ENCODE measurements around the gene ITM2C. TPM values are rescaled to one million over a fixed set of nuclear protein-coding genes. Genes with fewer than 3 reads are reported as not detected.

The ITM2C gene, protein sequence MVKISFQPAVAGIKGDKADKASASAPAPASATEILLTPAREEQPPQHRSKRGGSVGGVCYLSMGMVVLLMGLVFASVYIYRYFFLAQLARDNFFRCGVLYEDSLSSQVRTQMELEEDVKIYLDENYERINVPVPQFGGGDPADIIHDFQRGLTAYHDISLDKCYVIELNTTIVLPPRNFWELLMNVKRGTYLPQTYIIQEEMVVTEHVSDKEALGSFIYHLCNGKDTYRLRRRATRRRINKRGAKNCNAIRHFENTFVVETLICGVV
- total RNA-seq (2014; rRNA removed; shearing (Covaris generic)): 156 and 199 TPM in 2 replicates

- DNase-seq (ENCODE audit: low read depth): peak; percentile 76
These were observed at the start of gene ITM2C for GRCh38 chr2:230864605-230865306. ITM2C (plus strand) TSS chr2:230864942; CDS start chr2:230865026, 84 bp downstream.

DNA sequence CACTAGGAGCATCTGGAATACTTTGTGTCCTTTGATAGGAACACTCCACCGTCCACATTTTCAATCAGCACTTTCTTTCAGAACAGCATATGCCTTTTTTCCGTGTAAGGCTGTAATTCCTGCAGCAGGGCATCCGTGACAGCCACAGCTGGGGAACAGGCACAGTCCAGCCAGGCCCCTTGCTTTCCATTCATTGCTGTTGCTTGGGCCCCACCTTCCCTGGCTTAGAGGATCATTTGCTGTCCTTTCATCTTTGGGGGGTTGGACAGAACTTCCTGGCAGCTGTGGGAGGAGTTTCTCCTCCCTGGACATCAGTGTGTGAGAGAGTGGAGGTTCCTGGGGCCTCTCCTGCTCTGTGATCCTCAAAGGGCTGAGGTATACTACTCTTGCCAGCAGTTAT, 49.7 kb upstream of the ITM2C start:
- DNase-seq (ENCODE audit: low read depth): no peak

- DNase-seq (ENCODE audit: low read depth): no peak
These were observed 48.0 kb upstream of the ITM2C start for GRCh38 chr2:230816735-230817134.

DNA sequence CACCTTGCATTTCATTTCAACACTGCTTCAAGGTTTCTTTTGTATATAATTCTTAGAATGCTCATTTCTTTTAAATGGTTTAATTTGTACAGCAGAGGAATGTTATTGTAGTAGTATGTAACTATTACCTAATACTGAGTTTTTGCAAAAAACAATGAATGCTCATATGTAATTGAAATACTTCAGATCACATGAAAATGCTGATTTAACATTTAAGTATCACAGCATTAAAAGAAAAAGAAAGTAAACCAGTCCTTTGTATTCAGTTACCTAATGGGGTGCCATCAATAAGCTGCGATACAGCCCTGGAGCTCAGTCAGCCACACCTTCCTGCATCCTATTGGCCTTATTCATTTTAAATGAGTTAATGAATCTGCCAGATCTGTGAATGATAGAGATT, 45.3 kb upstream of the ITM2C start:
- DNase-seq (ENCODE audit: low read depth): no peak

- no peak for DNase-seq (ENCODE audit: low read depth)
These were observed 43.3 kb upstream of the ITM2C start for GRCh38 chr2:230821261-230821990.

GRCh38 chr2:230821991-230822520, 42.7 kb upstream of the ITM2C start:
- DNase-seq (ENCODE audit: low read depth): no peak

DNA sequence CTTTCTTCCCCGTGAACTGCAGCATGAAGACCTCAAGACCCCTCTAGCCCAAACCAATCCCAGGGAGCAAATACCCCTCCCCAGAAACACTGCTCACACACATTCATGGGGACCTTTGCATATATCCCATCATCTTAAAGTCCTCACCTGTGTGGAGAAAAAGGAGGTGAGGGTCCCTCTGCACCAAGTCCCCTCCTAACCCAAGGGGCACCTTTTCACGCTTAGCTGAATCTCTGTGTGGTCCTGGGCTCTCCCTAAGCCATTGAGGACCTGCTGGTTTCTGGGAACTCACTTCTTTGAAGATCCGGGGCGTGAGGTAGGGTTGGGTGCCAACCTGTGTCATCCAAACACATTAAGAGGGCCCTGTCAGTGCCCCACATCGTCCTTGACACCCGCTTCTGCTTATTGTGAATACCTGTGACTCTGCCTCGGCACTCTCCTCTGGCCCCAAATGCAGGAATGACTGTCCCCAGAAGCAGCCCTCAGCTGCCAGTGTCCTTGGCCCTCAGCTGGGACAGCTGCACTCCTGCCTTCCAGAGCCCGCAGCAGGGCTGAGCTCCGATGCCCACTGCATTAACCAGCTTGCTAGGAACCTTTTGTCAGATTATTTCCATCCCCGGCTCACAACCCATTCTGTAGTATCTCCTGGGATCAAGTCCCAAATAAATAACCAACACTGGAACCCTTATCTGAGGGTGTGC, 41.3 kb upstream of the ITM2C start:
- DNase-seq (ENCODE audit: low read depth): no peak

DNA sequence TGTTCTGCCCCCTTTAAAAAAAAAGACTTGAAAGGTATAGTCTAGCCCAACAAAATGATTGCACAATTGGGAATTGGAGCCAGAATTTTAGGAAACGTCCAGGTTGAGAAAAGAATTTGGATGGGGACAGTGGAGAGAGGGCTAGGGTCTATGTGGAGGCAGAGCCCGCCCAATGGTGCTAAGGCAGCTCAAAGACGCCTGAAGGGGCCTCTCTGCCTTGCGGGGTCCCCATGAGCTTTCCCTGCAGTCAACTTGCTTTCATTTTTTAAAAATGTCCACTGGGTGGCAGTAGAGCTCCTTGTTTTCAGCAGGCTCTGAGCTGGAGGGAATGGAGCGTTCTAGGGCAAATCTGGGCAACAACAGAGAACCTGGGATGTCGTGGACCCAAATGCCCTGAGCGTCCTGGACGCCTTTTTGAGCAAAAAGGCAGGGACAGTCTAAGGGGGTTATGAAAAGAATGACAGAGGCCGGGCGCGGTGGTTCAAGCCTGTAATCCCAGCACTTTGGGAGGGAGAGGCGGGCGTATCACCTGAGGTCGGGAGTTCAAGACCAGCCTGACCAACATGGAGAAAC, 40.2 kb upstream of the ITM2C start:
- DNase-seq (ENCODE audit: low read depth): peak; percentile 80

GRCh38 chr2:230825354-230825753, 39.4 kb upstream of the ITM2C start:
- no peak for DNase-seq (ENCODE audit: low read depth)

GRCh38 chr2:230827774-230828271, 36.9 kb upstream of the ITM2C start:
- no peak for DNase-seq (ENCODE audit: low read depth)

DNA sequence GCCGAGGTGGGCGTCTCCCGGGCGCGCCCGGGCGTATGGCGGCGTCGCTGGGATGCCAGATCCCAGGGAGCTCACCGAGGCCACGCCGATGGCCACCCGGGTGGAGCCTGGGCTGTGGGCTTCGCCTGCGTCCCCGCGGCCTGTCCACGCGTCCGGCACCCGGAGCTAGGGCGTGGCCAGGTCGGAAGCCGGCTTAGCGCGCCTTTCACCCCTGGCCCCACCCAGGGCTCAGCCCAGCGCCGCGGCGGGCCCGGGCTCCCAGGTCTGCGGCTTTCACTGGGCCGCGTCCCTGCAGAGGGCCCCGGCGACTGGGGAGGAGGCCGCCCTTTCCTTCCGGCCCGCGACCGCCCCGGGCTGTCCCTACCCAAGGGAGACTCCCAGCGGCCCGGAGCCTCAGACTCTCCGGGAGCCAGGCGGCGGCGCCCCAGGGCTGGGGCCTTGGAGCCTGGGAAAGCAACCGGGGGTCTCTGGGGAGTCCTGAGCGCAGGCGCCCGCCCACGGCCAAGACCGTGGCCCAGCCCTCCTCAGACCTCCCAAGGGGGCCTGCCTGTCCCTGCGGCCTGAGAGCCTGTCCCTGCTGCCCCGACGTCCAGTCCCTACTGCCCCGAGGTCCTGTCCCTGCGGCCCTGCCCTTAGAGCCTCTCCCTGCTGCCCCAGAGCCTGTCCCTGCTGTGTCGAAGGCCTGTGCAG, 36.3 kb upstream of the ITM2C start:
- no peak for DNase-seq (ENCODE audit: low read depth)

DNA sequence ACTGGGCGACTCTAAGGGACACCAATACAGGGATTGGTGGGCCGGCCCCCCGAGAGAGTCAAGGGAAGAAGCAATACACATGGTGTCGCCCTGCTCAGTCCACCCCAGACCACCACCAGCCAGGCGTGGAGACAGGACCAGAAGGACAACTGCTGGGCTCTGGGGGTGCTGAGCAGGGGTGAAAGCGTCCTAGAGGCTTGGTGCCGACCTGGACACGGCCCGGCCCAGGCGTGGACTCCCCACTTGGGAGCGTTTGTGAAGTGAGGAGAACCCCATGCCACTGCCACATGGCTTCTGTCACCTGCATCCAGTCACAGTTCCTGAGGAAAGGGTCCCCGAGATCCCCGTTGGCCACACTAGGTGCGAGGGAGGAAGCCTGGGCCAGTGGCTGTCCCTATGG, 35.4 kb upstream of the ITM2C start:
- no peak for DNase-seq (ENCODE audit: low read depth)

DNA sequence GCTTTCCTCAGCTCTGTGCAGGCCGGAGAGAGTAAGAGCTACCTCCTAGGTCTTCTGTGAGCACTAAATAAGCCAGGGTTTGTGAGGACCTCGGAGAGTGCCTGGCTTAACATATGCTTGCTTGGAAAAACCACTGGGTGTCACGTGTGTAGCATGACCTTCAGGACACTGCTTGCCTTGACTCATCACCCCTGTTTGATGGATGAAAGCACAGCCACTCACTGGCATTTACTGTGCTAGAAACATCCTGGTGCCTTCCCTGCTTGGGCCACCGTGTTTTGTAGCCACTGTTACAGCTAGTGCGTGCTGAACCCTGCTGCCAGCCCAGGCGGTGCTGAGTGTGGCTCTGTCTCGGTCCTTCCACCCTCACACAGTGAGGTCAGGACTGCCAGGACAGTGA, 34.8 kb upstream of the ITM2C start:
- DNase-seq (ENCODE audit: low read depth): no peak

GRCh38 chr2:230830428-230830827, 34.3 kb upstream of the ITM2C start:
- no peak for DNase-seq (ENCODE audit: low read depth)

DNA sequence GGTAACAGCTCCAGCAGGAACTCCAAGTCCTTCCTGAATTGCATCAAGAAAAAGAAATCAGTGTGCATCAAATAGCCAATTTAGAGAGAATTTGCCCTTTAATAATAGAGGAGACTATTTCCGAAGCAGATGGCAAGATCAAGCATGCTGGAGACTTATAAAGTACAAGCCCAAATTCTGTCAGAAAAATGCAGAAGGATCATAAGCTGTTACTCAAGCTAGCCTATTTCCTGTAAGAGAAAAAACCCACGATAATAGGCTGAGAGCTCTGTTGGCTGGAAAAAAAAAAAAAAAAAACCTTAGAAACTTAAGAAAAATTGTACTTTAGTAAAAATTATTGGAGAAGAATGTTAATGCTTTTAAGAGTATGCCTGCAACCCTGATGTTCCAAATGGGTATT, 24.4 kb upstream of the ITM2C start:
- no peak for DNase-seq (ENCODE audit: low read depth)

DNA sequence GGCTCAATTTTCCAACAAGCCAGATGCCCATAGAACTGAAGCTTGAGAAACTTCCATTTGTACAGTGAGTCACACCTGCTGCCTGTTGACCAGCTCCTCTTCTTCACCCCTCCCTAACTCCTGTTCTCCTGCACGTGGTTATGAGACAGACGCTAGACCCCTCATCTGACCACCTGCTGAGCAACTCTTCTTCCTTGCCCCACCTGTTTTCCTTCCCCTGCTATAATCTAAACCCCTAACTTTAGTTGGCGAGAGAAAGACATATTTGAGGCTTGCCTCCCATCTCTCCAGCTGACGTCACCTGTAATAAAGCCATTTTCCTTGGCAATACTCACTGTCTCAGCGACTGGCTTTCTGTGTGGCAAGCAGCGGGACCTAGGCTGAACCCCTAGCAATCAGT, 22.3 kb upstream of the ITM2C start:
- DNase-seq (ENCODE audit: low read depth): peak; percentile 14

DNA sequence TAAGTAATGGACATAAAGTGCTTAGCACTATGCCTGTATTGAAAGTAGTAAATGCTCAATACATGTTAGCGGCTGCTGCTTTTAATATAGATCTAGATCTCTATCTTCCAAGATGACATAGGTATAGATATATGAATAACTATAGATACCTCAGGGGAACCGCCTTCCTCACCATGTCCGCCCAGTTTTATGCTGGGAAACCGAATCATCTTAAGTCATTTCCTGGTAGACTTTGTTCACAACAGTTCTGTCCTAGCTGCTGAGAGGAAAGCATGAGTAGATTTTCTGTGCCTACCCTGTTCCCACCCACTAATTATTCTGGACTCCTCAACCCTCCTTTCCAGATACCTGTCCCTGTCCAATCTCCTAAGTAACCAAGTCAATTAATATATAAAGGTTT, 21.6 kb upstream of the ITM2C start:
- DNase-seq (ENCODE audit: low read depth): no peak

- no peak for DNase-seq (ENCODE audit: low read depth)
These were observed 18.4 kb upstream of the ITM2C start for GRCh38 chr2:230846360-230846759.

- peak; percentile 78 for DNase-seq (ENCODE audit: low read depth)
These were observed 16.8 kb upstream of the ITM2C start for GRCh38 chr2:230847883-230848388.

GRCh38 chr2:230849633-230850357, 14.9 kb upstream of the ITM2C start:
- no peak for DNase-seq (ENCODE audit: low read depth)

All from RPMI7951 (cell line).